HCEC 1CT (cell line): ENCODE measurements around the gene HSPA12A.

Experiments used
- DNase-seq: peaks from one replicate; pipeline ENCODE4 v3.0.0-alpha.2; 2017

HSPA12A gene

GRCh38 chr10:116667484-116667883 lies 74.9 kb downstream of the HSPA12A start:
- DNase-seq: no peak

DNA sequence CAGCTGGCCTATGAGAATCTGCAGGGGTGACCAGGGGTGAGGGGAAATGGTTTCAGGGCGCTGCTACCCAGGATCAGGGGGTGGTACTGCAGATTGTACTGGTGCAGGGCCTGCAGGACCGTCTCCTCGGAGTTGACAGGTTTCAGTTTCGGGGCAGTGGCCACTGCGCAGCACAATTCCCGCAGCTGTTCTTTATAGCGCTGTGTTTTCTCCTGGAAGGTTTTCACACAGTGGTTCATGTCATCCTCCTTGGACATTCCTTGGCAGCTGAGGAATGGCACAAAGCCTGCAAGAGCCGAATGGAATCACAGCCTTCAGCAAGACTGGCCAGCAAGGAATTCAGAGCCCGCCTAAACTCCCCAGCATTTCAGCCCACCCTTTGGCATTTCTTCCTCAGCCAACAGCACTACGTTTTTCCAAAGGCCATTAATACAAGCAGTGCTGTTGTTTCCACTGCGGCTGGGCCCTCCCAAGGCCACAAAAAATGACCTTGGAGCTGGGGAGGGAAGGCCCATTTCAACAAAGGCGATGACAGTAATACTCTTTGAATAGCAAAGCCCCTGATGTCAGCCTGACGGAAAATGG lies 76.7 kb downstream of the HSPA12A start:
- no peak for DNase-seq

DNA sequence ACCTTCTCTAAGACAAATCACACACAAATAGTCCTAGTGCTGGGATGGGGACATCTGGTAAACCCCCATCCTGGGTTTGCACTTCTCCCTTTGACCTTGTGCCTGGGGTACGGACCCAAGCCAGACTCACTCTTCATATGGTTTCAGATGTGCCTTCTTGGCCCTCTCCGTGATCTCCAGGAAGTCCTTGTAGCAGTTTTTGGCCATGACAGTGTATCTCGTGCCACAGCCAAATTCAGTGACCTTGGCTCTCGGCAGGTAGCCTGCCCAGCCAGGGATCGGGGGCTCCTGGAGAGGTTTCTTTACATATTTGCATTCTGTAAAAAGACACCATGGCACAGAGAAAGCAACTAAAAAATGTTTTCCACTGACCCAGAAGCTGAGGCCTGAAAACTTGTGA lies 77.7 kb downstream of the HSPA12A start:
- DNase-seq: no peak

- DNase-seq: no peak
These were observed 79.0 kb downstream of the HSPA12A start for GRCh38 chr10:116663342-116663741.

GRCh38 chr10:116660860-116661259 lies 81.5 kb downstream of the HSPA12A start:
- DNase-seq: no peak

DNA sequence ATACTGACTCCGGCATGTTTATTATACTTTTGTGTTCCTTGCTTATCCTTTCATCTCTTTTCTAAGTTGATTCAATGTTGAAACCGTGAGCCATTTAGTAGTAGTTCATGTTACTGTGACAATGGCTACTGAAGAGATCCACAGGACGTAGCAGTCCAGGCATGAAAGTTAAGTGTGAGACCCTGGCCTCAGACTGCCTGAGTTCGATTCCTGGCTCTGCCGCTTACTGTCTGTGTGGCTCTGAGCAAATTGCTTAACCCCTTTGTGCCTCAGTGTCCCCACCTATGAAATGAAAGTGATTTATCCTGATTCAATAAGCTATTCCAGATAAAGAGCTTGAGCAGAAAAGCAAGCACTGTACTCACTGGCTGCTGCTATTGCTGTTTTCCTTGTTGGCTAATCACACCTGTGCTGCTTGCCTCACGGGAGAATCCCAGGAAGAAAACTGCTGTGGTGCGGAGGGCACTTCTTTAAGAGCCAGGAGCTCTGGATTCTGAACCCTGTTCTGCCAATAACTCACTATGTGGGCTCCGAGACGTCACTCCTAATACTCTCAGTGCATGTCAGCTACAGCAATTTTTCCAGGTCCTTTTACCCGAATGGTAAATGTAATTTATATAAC lies 83.2 kb downstream of the HSPA12A start:
- no peak for DNase-seq

DNA sequence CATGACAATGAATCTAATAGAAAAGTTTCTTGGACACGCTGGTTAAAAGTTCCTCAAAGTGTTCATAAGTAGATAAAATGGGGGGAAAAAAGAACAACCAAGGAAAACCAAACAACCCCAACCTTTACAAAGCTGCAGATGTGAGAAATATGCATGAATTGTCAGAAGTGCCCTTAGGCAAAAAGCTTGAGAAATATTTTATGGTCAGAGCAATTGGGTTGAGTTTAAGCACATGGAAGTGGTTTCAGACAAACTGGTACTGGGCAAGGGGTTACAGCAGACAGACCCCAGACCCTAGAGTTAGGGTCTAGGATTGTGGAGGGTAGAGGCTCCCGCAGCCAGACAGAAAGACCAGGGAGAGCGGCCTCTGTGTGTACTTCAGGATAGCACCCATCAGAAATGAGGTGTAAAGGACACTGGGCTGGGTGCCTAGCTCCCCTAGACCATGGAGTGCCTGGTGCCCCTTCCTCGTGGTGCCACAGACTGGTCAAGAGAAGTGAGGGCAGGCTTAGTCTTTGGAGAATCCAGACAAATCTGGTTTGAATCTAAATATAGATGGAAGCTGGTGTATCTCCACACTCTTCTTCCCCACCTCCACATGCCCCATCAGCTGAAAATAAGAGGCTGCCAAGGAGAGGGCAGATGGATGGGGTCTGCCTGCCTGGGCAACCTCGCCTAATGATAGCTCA lies 84.4 kb downstream of the HSPA12A start:
- no peak for DNase-seq

- no peak for DNase-seq
These were observed 86.3 kb downstream of the HSPA12A start for GRCh38 chr10:116656044-116656443.

- DNase-seq: no peak
These were observed 86.8 kb downstream of the HSPA12A start for GRCh38 chr10:116655568-116655967.

DNA sequence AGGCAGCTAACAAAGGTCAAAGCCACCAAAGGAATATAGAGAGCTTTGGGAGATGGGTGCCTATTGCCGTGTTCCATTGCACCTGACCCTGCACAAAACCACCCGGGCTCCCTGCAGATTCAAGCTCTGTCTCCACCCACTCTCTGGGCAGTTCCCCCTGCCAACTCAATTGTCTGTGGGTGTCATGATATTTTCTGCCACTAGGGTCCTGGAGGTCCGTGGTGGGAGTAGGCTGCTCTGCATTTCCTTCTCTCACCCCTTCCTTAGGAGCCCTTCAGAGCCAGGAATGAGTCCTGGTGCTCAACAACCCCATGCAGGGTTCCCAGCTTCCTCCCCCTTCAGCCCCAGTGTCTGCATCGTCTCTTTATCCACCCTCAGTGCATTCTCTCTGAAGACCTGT lies 87.5 kb downstream of the HSPA12A start:
- no peak for DNase-seq

DNA sequence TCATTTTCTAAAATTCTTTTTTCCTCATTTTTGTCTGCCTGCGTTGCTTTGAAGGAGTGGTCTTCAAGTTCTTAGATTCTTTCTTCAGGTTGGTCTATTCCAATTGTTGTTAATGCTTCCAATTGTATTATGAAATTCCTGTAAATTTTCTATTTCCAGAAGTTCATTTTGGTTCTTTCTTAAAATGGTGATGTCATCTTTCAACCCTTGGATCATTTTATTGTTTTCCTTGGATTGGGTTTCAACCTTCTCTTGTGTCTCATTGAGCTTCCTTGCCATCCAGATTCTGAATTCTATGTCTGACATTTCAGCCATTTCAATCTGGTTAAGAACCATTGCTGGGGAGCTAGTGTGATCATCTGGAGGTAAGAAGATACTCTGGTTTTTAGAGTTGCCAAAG lies 88.5 kb downstream of the HSPA12A start:
- no peak for DNase-seq

- DNase-seq: no peak
These were observed 93.5 kb downstream of the HSPA12A start for GRCh38 chr10:116648903-116649302.

DNA sequence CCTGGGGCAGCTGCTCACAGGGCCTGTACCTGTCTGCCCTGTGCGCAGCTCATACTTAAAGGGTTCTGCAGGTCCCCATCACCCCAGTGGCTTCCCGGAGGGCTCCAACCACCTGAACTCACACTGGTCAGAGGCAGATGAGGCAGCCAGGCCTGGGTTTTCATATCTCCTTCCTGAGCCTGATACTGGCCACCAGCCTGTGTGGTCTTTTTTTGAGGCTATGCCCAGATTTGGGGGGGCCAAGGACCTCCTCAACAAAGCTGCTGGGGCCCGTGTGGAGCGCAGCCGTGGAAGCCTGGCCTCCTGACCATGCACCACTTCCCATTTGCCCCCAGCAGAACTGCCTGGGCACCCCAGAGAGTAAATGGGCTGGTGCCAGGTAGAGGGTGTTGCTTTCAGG lies 95.9 kb downstream of the HSPA12A start:
- no peak for DNase-seq

DNA sequence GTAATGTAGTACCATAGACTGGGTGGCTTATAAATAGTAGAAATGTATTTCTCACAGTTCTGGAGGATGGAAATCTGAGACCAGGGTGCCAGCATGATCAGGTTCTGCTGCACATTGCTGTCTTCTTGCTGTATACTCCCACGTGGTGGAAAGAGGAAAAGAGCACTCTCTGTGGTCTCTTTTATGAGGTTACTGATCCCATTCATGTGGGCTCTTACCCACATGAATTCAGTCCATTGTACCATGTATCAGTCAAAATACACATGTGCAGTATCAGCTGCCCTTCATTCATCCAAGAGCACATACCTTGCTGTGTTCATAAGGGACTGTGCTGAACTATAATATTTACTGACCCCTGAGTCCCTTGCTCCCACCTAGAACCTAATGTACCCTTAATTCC lies 104.5 kb downstream of the HSPA12A start:
- DNase-seq: no peak

DNA sequence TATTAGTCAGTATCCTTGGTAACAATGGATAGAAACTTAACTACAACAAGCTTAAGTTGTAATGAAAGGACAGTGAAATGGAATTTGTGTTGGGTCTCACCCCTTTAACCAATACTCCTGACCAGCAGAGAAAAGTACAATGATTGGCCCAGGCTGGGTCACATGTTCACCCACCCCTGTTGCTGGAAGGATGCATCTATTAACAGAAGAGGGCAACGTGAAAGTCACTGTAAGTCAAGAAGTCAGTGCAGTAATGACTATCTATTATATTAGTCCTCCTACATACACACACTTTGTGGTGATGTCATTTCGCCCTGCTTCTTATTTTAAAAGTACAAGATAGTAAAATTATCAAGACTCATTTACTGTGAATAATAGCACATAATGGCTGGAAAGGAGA lies 105.4 kb downstream of the HSPA12A start:
- no peak for DNase-seq

DNA sequence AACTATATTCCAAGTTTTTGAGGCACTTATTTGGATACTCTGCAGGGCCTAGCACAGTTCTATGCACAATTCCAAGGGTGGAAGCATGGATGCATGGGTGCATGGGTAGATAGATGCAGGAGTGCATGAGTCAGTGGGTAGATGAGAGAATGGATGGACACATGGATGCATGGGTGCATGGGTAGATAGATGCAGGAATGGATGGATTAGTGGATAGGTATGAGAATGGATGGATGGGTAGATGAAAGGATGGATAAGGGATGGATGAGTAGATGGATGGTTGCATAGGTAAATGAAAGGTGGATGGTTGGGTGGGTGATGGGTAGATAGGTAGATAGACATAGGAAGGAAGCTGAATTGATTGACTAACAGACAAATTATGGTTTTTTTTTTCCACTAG lies 106.0 kb downstream of the HSPA12A start:
- DNase-seq: no peak

DNA sequence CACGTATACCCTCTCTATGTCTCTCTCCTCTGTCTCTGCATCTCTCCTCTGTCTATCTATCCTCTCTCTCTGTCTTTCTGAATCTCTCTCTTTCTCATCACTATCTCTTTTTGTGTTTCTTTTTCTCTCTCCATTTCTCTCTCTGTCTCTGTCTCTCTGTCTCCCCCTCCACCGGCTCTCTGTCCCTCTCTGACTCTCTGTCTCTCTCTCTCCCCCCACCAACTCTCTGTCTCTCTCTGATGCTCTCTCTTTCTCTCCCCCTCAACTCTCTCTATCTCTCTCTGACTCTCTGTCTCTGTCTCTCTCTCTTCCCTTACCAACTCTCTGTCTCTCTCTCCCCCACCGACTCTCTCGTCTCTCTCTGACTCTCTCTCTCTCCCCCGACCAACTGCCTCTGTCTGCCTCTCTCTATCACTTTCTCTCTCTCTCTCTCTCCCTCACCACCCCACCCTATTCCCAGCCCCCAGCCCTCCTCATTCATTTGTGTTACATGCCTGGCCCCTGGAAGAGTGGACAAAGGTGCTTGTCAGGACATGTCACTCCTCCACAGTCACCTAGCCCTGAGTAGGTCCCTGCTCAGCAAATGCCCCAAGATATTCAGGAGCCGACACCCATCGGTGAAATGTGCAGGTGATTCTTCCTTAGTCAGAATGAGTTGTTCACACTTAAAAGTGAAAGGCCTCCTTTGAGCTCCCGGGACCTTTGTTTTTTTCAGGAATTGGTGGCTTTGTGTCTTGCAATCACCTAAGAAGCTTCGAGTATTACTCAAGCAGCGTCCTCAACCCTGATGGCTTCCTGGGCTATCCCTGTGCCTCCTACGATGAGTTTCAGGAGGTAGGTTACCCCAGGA lies 108.0 kb downstream of the HSPA12A start:
- DNase-seq: no peak

DNA sequence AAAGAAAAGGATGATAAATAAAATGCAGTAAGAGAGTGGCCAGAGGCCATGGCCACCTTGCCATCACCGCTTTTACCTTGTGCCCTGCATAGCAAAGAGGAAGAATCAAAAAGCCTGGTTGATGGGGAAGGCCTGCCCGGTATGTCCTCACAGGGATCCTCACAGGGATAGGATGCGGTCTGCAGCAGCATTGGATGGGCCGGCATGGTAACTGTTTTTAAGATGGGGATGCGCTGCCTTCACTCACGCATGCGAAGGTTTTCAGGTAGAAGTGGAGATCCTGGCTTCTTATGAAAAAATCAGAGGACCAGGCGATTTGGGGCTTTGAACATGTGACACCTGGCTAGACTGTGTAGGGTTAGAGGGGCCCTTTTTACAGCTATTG lies 109.2 kb downstream of the HSPA12A start:
- DNase-seq: no peak

DNA sequence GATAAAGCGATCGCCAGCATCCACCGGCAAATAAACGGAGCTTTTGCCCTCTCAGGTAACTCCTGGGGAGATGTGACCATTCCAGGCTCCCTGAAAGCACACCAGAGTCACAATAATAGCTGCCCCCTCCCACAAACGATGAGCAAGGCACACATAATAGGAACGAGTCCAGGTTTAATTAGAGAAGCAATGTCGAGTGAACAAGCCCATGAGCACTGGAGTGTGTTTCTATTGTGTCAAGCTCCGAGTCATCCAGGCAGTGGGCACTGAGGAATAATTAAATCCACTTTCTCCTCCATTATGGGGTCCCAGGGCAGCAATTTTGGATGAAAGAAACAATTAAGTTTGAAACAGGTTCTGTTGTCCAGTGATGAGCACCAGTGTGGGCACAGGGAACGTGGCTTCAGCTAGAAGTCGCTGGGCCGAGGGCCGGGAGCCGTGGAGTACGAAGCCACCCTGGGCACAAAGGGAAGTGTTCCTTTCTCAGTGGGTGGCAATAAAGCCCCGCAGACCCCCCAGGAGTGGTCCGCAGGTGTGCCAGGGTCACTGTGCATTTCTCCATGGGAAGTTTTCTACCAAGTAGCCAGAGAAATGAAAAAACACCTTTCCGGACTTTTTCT lies 109.7 kb downstream of the HSPA12A start:
- no peak for DNase-seq

DNA sequence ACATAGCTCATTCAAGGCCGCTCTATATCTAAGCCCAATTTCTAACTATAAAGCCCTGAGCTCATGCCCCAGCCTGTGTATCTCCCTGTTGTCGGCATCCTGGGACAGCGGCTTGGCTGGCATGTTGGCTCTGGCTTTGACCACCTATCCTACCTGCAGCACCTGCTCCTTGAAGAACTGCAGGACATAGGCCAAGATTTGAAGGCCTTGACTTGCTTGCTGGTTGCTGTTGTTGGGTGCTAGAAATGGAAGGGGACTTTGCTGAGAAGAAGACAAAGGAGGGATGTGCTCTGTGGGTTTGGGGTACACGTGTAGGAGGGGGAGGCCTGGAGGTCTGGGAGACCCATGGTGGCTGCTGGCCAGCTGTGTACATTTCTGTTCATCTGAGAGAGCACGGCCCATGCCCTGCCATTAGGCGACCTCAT lies 110.5 kb downstream of the HSPA12A start:
- DNase-seq: no peak

DNA sequence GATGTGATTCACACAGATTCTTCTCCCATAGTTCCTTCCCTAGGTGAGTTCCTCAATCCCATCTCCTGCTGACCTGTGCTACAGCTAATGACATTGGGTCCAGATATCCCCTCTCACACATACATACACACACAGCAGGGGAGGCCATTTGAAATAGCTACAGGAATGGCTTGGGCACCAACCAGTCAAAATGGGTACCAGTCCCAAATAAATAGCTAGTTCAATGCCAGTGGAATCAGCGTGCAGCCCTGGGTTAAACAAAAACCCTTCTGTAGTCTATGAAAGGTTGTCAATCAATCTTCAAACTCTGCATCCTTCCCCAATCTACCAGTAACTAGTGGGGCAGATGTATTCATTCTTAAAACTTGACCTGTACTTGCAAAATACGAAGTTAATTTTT lies 112.3 kb downstream of the HSPA12A start:
- DNase-seq: no peak

- no peak for DNase-seq
These were observed 113.0 kb downstream of the HSPA12A start for GRCh38 chr10:116629340-116629739.

GRCh38 chr10:116627386-116627933 lies 114.9 kb downstream of the HSPA12A start:
- no peak for DNase-seq
